HG03196 (cell line): ENCODE data around the gene RAB40C.

Experiments
- ATAC-seq: cut with Tn5 transposase; IDR thresholded peaks from one replicate; pipeline ENCODE4 v1.9.1; 2021; ENCODE audit not compliant: unreplicated experiment

The RAB40C gene

DNA sequence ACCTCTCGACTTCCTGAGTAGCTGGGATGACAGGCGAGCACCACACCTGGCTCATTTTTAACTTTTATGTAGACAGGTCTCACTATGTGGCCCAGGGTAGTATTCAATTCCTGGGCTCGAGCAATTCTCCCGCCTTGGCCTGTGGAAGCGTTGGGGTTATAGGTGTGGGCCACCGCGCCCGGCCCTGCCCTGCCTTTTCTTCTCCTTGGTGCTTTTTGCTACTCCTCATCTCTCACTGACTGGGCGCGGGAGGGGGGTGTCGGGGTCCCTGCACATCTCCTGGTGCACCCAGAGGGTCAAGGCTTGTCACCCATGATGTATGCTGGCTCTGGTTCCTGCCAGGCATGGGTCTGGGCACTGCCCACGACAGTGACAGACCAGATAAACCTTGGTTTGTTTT lies 54.7 kb downstream of the RAB40C start:
- ATAC-seq, result no peak

- no peak for ATAC-seq
Observed at GRCh38 chr16:645852-646678, 56.2 kb downstream of the RAB40C start.

- ATAC-seq, result no peak
Observed at GRCh38 chr16:646679-647172, 56.9 kb downstream of the RAB40C start.

GRCh38 chr16:647173-647902 lies 57.5 kb downstream of the RAB40C start:
- ATAC-seq, result no peak

GRCh38 chr16:648071-648780 lies 58.4 kb downstream of the RAB40C start:
- ATAC-seq, result no peak

GRCh38 chr16:648781-649589 lies 59.1 kb downstream of the RAB40C start, which contains the start of gene WDR90:
TSS of gene WDR90 (plus strand) at chr16:649365. CDS start at chr16:649417, 52 bp downstream.
- ATAC-seq, result peak; percentile 58

DNA sequence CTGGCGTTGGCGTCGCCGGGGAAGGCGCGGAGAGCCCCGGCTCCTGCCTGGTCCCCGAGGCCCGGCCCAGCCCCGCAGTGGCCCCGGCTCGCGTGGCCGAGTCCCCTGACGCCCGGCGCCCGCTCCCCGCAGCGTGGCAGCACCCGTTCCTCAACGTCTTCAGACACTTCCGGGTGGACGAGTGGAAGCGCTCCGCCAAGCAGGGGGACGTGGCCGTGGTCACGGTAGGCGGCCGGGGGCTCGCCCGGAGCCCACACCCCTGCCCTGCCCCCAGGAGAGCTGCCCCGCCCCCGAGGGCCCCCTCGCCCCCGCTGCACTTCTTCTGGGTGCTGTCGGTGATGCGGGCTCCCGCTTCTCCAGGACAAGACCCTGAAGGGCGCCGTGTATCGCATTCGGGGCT lies 59.8 kb downstream of the RAB40C start:
- ATAC-seq, result no peak

- no peak for ATAC-seq
Observed at GRCh38 chr16:651844-652243, 62.0 kb downstream of the RAB40C start.

- ATAC-seq, result no peak
Observed at GRCh38 chr16:652454-653305, 62.8 kb downstream of the RAB40C start.

GRCh38 chr16:654034-654433 lies 64.2 kb downstream of the RAB40C start:
- ATAC-seq, result no peak

GRCh38 chr16:657487-657886 lies 67.6 kb downstream of the RAB40C start:
- ATAC-seq, result no peak

DNA sequence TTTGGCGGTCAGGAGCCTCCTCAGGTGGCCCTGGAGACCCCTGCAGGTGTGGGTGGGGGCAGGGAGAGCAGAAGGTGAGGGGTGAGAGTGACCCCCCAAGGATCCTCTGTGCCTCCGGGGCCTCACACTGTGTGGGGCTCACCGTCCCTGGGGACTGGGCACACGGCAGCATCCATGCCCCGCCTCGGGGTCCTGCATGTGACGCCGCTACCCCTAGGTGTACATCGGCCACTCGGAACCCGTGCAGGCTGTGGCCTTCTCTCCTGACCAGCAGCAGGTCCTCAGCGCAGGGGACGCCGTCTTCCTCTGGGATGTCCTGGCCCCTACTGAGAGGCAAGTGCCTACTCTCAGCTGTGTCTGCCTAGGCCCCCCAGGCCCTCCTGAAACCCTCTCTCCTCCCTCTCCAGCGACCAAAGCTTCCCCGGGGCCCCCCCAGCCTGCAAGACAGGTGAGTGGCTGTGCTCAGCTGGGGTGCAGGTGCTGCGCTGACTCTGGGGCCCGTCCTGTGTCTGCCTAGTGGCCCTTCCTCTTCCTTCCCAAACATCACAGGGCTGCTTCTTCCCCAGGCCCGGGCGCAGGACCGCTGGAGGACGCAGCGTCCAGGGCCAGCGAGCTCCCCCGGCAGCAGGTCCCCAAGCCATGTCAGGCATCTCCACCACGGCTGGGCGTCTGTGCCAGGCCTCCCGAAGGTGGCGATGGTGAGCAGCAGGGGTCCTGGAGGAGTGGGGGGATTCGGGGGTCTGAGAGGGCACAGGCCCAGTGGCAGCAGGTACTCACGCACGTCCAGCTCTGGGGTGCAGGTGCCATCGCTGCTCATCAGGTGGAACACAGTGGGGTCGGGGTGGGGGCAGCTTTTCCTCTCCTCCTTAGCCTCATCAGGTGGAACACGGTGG lies 69.1 kb downstream of the RAB40C start:
- ATAC-seq, result no peak

- no peak for ATAC-seq
Observed at GRCh38 chr16:659618-660017, 69.8 kb downstream of the RAB40C start.

DNA sequence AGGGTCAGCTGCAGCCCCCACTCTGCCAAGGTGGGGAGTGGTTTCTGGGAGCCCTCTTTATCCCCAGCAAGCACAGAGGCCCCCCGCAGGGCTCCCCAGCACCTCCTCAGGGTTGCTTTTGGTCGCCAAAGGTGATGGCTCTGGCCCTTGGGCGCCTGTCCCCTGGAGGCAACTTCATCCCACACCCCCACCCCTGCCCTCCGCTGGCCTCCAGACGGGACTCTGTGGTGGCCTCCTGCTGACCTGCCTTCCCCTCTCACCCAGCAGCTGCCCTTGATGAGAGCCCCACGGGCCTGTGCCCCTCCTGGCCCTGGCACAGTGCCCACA lies 70.2 kb downstream of the RAB40C start:
- ATAC-seq, result no peak

- ATAC-seq, result peak; percentile 38
Observed at GRCh38 chr16:660459-661183, 70.8 kb downstream of the RAB40C start.

DNA sequence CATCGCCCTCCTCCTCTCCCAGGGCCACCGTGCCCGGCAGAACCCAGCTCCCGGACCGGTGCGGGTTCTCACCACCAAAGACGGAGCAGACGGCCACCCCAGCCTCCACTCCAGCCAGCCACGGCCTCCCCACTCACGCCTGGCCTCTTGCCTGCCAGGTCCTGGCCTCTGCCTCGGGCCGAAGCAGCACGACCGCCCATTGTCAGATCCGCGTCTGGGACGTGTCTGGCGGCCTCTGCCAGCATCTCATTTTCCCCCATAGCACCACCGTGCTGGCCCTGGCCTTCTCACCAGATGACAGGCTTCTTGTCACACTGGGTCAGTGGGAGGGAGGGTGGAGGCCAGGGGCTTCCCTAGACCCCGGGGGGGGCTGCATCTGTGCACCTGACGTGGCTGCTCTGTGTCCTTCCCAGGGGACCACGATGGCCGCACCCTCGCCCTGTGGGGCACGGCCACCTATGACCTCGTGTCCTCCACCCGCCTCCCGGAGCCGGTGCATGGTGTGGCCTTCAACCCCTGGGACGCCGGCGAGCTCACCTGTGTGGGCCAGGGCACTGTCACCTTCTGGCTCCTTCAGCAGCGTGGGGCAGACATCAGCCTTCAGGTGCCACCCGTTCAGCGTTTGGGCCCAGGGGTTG lies 71.4 kb downstream of the RAB40C start:
- ATAC-seq, result peak; percentile 14

GRCh38 chr16:662095-662494 lies 72.2 kb downstream of the RAB40C start:
- no peak for ATAC-seq

GRCh38 chr16:662597-662996 lies 72.7 kb downstream of the RAB40C start:
- ATAC-seq, result no peak
